HEK293 (cell line): ENCODE results near the gene CAMK2B.

ENCODE experiments used
- BCL11B ChIP-seq: fragments of 450-650 bp; formaldehyde crosslinking; IDR thresholded peaks from 2 replicates; pipeline ENCODE4 v1.5.1; 2016; ENCODE audit warnings: low read depth, missing biosample characterization, missing genetic modification characterization
- CTCF ChIP-seq: fragments of 450-650 bp; formaldehyde crosslinking; IDR thresholded peaks from 2 replicates; pipeline ENCODE4 v1.5.1; 2016; ENCODE audit warnings: missing biosample characterization, missing genetic modification characterization
- GLIS2 ChIP-seq: fragments of 450-650 bp; formaldehyde crosslinking; IDR thresholded peaks from 2 replicates; pipeline ENCODE4 v1.5.1; 2016; ENCODE audit warnings: missing biosample characterization, missing genetic modification characterization
- MYNN ChIP-seq: fragments of 450-650 bp; formaldehyde crosslinking; IDR thresholded peaks from 2 replicates; pipeline ENCODE4 v1.5.1; 2016; ENCODE audit warnings: missing biosample characterization, missing genetic modification characterization, borderline replicate concordance
- ZBTB20 ChIP-seq: fragments of 450-650 bp; formaldehyde crosslinking; IDR thresholded peaks from 2 replicates; pipeline ENCODE4 v1.5.1; 2016; ENCODE audit warnings: missing biosample characterization, missing genetic modification characterization
- ZNF16 ChIP-seq: fragments of 450-650 bp; formaldehyde crosslinking; IDR thresholded peaks from 2 replicates; pipeline ENCODE4 v1.5.1; 2016; ENCODE audit warnings: low read depth, missing biosample characterization, missing genetic modification characterization
- ZNF24 ChIP-seq: fragments of 450-650 bp; formaldehyde crosslinking; IDR thresholded peaks from 2 replicates; pipeline ENCODE4 v1.5.1; 2016; ENCODE audit warnings: missing biosample characterization, missing genetic modification characterization
- ZNF362 ChIP-seq: fragments of 450-650 bp; formaldehyde crosslinking; IDR thresholded peaks from 2 replicates; pipeline ENCODE4 v1.5.1; 2016; ENCODE audit warnings: missing biosample characterization, missing genetic modification characterization
- ZNF530 ChIP-seq: fragments of 450-650 bp; formaldehyde crosslinking; IDR thresholded peaks from 2 replicates; pipeline ENCODE4 v1.5.1; 2016; ENCODE audit warnings: low read depth, missing biosample characterization, missing genetic modification characterization
- ZNF677 ChIP-seq: fragments of 450-650 bp; IDR thresholded peaks from 2 replicates; pipeline ENCODE4 v1.5.0; 2018; ENCODE audit warnings: missing biosample characterization, mild to moderate bottlenecking, missing genetic modification characterization, moderate library complexity
- ZNF837 ChIP-seq: fragments of 450-650 bp; formaldehyde crosslinking; IDR thresholded peaks from 2 replicates; pipeline ENCODE4 v1.5.1; 2016; ENCODE audit warnings: missing biosample characterization, missing genetic modification characterization
- TF ChIP-seq, protein P1 (sequence below): fragments of 450-650 bp; formaldehyde crosslinking; IDR thresholded peaks from 2 replicates; pipeline ENCODE4 v1.5.1; 2017; ENCODE audit warnings: missing biosample characterization, mild to moderate bottlenecking, missing genetic modification characterization, moderate library complexity
- TF ChIP-seq, protein P2 (sequence below): fragments of 450-650 bp; formaldehyde crosslinking; IDR thresholded peaks from 2 replicates; pipeline ENCODE4 v1.5.1; 2016; ENCODE audit warnings: missing biosample characterization, missing genetic modification characterization

DNA sequence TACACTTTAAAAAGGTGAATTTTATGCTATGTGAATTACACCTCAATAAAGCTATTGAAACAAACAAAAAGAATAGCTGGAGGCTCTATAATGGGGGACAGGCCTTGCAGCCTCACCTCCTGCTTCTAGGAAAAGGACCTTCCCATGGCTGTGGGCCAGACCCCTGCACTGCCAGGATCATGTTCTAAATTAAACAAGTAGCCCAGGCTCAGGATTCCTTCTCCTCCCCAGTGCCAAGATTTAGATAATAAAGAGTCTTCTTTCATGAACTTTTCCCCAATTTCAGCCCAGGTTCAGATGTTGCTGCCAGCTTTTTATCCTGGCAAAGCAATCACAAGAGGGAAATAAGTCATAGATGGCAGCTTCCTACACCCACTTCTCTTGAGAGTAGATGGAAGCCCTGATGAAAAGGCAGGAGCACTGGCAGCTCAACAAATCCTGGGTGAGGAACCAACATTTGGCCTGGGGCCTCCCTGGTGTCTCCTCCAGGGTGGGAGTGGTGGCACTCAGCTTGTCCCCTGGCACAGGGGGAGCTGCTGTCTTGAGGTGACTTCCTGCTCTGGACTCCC, 22.2 kb upstream of the CAMK2B start:
- TF ChIP-seq CTCF (tag by site-specific recombination) (no peak), ZNF837 (tag by site-specific recombination) (no peak), ZNF530 (tag by site-specific recombination) (no peak), MYNN (tag by site-specific recombination) (no peak), ZNF677 (tag by site-specific recombination) (no peak), ZNF24 (tag by site-specific recombination) (no peak), ZNF16 (no peak), ZNF362 (tag by site-specific recombination) (no peak), GLIS2 (tag by site-specific recombination) (no peak), ZBTB20 (tag by site-specific recombination) (no peak), BCL11B (tag by site-specific recombination) (no peak)
- TF ChIP-seq, protein P1, sequence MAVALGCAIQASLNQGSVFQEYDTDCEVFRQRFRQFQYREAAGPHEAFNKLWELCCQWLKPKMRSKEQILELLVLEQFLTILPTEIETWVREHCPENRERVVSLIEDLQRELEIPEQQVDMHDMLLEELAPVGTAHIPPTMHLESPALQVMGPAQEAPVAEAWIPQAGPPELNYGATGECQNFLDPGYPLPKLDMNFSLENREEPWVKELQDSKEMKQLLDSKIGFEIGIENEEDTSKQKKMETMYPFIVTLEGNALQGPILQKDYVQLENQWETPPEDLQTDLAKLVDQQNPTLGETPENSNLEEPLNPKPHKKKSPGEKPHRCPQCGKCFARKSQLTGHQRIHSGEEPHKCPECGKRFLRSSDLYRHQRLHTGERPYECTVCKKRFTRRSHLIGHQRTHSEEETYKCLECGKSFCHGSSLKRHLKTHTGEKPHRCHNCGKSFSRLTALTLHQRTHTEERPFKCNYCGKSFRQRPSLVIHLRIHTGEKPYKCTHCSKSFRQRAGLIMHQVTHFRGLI (tag by site-specific recombination) = no peak
- TF ChIP-seq, protein P2, sequence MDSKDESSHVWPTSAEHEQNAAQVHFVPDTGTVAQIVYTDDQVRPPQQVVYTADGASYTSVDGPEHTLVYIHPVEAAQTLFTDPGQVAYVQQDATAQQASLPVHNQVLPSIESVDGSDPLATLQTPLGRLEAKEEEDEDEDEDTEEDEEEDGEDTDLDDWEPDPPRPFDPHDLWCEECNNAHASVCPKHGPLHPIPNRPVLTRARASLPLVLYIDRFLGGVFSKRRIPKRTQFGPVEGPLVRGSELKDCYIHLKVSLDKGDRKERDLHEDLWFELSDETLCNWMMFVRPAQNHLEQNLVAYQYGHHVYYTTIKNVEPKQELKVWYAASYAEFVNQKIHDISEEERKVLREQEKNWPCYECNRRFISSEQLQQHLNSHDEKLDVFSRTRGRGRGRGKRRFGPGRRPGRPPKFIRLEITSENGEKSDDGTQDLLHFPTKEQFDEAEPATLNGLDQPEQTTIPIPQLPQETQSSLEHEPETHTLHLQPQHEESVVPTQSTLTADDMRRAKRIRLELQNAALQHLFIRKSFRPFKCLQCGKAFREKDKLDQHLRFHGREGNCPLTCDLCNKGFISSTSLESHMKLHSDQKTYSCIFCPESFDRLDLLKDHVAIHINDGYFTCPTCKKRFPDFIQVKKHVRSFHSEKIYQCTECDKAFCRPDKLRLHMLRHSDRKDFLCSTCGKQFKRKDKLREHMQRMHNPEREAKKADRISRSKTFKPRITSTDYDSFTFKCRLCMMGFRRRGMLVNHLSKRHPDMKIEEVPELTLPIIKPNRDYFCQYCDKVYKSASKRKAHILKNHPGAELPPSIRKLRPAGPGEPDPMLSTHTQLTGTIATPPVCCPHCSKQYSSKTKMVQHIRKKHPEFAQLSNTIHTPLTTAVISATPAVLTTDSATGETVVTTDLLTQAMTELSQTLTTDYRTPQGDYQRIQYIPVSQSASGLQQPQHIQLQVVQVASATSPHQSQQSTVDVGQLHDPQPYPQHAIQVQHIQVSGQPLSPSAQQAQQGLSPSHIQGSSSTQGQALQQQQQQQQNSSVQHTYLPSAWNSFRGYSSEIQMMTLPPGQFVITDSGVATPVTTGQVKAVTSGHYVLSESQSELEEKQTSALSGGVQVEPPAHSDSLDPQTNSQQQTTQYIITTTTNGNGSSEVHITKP = no peak
